Spleen (tissue), 11 donors: ENCODE measurements around the gene STX8. TPM values are rescaled to one million over a fixed set of nuclear protein-coding genes. Genes with fewer than 3 reads are reported as not detected.

Experiments used
- DNase-seq: peaks from one replicate; pipeline ENCODE4 v3.0.0-alpha.2; 2020
- H3K27ac ChIP-seq, 8 donors: fragments of 200-600 bp; sonication (generic) in 7 of 8; 1 replicate in 4 of 8; 2 replicates in 4 of 8; pipeline versions ENCODE4 v1.5.0 to v1.8.0; 2016 to 2021; ENCODE audit warnings: inconsistent platforms in 4 of 8, mild to moderate bottlenecking in 4 of 8, moderate library complexity in 1 of 8
- H3K27me3 ChIP-seq, 7 donors: fragments of 200-600 bp; sonication (generic) in 6 of 7; replicated peaks in 1 of 7; 1 replicate in 4 of 7; 2 replicates in 3 of 7; pipeline versions ENCODE4 v1.5.0 to v1.8.0; 2016 to 2021; ENCODE audit warnings: inconsistent platforms in 3 of 7, mild to moderate bottlenecking in 1 of 7
- H3K36me3 ChIP-seq, 6 donors: fragments of 200-600 bp; sonication (generic) in 5 of 6; 1 replicate in 4 of 6; 2 replicates in 2 of 6; pipeline versions ENCODE4 v1.5.0 to v1.8.0; 2016 to 2021; ENCODE audit warnings: inconsistent platforms in 2 of 6
- H3K4me1 ChIP-seq, 6 donors: fragments of 200-600 bp; sonication (generic) in 5 of 6; 1 replicate in 3 of 6; 2 replicates in 3 of 6; pipeline versions ENCODE4 v1.5.0 to v1.8.0; 2016 to 2021; ENCODE audit warnings: inconsistent platforms in 3 of 6
- H3K4me3 ChIP-seq, 8 donors: fragments of 200-600 bp; sonication (generic) in 7 of 8; 1 replicate in 4 of 8; 2 replicates in 4 of 8; pipeline versions ENCODE4 v1.5.0 to v1.8.0; 2016 to 2021; ENCODE audit warnings: inconsistent platforms in 4 of 8, mild to moderate bottlenecking in 4 of 8, moderate library complexity in 2 of 8
- H3K9me3 ChIP-seq, 8 donors: fragments of 200-600 bp; sonication (generic) in 7 of 8; 1 replicate in 4 of 8; 2 replicates in 4 of 8; pipeline versions ENCODE4 v1.5.0 to v1.8.0; 2016 to 2021; ENCODE audit warnings: inconsistent platforms in 4 of 8
- POLR2A ChIP-seq, 3 donors: fragments of 450-650 bp; IDR thresholded peaks; one replicate each; pipeline ENCODE4 v1.5.1; 2017; ENCODE audit warnings: antibody characterized with exemption in 3 of 3, mild to moderate bottlenecking in 1 of 3
- POLR2AphosphoS5 ChIP-seq, 3 donors: sonication (generic); formaldehyde crosslinking; IDR thresholded peaks; one replicate each; pipeline ENCODE4 v1.5.1; 2017; ENCODE audit warnings: antibody characterized with exemption in 3 of 3
- WGBS, 5 donors: extraction: QIAGEN DNeasy Blood & Tissue Kit in 3 of 5; methylation state at CpG; one replicate each; pipeline versions ENCODE4 v1.1.5 to v1.1.7; 2013 to 2018; 5-methylcytosine and 5-hydroxymethylcytosine counted together
- intact Hi-C: fragments of 100-400 bp; cut with DNase I; formaldehyde crosslinking; loops from one replicate; pipeline ENCODE4 v1.15.0; 2023; ENCODE audit warnings: low total_unique reads
- polyA plus RNA-seq, 3 donors: library from polyadenylated mRNA; stranded (reverse); fragments of 200-250 nt; gene quantifications; one replicate each; pipeline ENCODE4 v1.2.1, GENCODE V29; 2013
- total RNA-seq, 7 donors: library from RNA; depleted of rRNA in 3 of 7; stranded (reverse); fragments of >200 nt in 3 of 7; fragmentation: NEBNext Ultra II Directional in 4 of 7; extraction: Animal tissue kit (Norgen Biotek cat#: 25700) in 4 of 7; gene quantifications; one replicate each; pipeline versions ENCODE4 v1.1.0 to v1.2.1, GENCODE V29; 2016 to 2021
- TF ChIP-seq, protein P1 (sequence below), 11 experiments: fragments of 200-600 bp in 7 of 11; fragments of 450-650 bp in 4 of 11; sonication (generic) in 4 of 11; IDR thresholded peaks in 8 of 11; conservative IDR thresholded peaks in 3 of 11; 1 replicate in 7 of 11; 2 replicates in 4 of 11; pipeline versions ENCODE4 v1.4.0 to v1.8.0; 2016 to 2021; ENCODE audit warnings: antibody characterized with exemption in 11 of 11, inconsistent platforms in 4 of 11, mild to moderate bottlenecking in 1 of 11
- donor health status: healthy with polysubstance abuse.
- donor health status: DM: no; HTN: no; CAD: no; lungs with moderate emphysema.
- donor health status: DM: no; HTN: no; CAD: no.
- donor health status: Bipolar disorder and iron deficiency.
- donor health status: healthy.
- donor health status: DM: no; HTN: no; CAD: no.
- donor health status: DM: yes; HTN: yes; CAD: no.

Gene STX8
- total and polyA plus RNA-seq, 10 donors: 37.3 to 59.8 (median 48.9) TPM

DNA sequence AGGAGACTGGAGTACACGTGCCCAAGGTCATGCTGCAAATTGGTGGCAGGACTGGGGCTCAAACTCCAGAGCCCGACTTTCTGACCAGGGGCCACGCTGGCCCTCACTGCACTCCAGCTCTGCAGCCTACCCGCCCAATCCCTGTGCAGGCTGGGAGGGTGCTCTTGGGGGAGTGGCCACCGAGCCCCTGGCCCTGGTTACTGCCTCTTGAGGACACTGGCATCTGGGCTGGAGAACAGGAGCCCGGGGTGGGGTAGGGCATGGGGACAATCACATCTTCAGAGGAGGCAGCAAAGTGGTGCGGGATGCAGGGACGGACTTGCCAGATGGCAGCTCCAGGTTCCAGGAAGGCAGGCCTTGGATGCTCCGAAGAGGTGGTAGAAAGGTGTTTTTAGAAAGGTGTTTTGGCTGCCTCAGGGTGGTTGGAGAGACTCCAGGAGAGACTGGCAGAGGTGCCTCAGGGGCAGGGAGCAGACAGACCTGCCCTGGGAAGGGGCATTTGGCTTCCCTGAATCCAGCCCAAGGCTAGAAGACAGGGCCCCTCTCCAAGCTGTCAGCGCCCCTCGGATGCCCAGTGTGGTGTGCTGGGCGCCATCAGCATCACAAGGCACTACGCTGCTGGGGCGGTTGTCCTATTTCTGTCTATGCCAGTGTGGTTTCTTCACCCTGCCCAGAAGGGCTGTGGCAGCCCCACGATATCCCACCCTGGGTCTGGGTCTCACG is 333.7 kb downstream of the STX8 start:
- Histone ChIP-seq H3K9me3 (no peaks in the 10 kb centered on the region), H3K4me1 (peaks cover 5 to 29% (median 21%) of the 10 kb centered on the region in 6 donors), H3K4me3 (no peak overlapping the region), H3K27ac (peak overlapping the region in 4 of 8 donors; percentile 77 to 85 (median 80)), H3K36me3 (no peaks in the 10 kb centered on the region), H3K27me3 (peaks cover 0 to 13% (median 0%) of the 10 kb centered on the region in 7 donors)
- no peak for DNase-seq
- intact Hi-C loops: no loop called here
- TF ChIP-seq, protein P1, sequence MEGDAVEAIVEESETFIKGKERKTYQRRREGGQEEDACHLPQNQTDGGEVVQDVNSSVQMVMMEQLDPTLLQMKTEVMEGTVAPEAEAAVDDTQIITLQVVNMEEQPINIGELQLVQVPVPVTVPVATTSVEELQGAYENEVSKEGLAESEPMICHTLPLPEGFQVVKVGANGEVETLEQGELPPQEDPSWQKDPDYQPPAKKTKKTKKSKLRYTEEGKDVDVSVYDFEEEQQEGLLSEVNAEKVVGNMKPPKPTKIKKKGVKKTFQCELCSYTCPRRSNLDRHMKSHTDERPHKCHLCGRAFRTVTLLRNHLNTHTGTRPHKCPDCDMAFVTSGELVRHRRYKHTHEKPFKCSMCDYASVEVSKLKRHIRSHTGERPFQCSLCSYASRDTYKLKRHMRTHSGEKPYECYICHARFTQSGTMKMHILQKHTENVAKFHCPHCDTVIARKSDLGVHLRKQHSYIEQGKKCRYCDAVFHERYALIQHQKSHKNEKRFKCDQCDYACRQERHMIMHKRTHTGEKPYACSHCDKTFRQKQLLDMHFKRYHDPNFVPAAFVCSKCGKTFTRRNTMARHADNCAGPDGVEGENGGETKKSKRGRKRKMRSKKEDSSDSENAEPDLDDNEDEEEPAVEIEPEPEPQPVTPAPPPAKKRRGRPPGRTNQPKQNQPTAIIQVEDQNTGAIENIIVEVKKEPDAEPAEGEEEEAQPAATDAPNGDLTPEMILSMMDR (IDR thresholded peaks at IDR 0.05 in 8 of 11, conservative IDR thresholded peaks at IDR 0.05 in 3 of 11): no peak
- WGBS, 5 donors: 86 to 97% (median 89%) methylated on average over 10 to 16 of the region's 16 CpGs

- TF ChIP-seq POLR2A (IDR thresholded peaks at IDR 0.05) (no peak), POLR2AphosphoS5 (IDR thresholded peaks at IDR 0.05) (no peak)
- TF ChIP-seq, protein P1 (IDR thresholded peaks at IDR 0.05 in 8 of 11, conservative IDR thresholded peaks at IDR 0.05 in 3 of 11): no peak
- intact Hi-C loops: no loop called here
- Histone ChIP-seq H3K27ac (peak overlapping the region in 7 of 8 donors; percentile 77 to 85 (median 78)), H3K36me3 (no peaks in the 10 kb centered on the region), H3K9me3 (no peaks in the 10 kb centered on the region), H3K4me1 (peaks cover 5 to 29% (median 21%) of the 10 kb centered on the region in 6 donors), H3K4me3 (no peak overlapping the region), H3K27me3 (peaks cover 0 to 14% (median 0%) of the 10 kb centered on the region in 7 donors)
- 40 to 62% (median 43%) methylated on average over 5 to 10 of the region's 10 CpGs for WGBS, 5 donors
- DNase-seq: no peak
These were observed 334.3 kb downstream of the STX8 start for GRCh38 chr17:9241371-9241712.

DNA sequence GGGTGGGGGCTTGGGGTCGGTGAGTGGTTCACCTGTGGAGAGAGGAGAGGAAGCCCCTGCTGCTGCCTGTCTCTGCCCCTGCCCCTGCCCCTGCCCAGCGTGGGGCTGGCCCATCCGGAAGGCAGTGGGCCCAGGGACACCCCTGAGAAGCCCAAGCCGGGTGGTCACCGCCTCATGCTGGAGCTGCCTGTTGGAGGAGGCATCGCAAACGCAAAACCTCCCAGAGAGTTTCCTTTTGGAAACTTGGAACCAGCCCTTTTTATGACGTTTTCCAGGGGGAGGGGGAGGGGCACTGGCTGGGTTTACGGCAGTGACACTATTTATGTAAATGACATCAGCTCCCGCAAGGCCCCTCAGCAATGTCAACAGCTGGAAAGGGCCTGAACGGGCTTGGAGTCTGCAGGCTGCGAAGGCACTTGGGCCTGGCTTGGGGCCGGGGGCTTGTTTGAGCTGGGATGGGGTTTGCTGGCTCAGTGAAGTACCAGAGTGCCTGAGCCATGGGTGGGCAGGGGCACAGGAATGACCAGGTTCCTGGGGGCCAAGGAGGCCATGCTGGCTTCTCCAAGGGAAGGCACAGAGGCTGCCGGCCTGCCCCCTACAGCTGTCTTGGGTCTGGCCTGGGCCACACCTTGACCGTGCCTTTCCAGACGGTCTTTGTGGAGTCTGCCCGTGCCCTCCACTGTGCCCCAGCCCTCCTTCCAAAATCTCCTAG is 334.8 kb downstream of the STX8 start:
- H3K4me3 ChIP-seq: peak overlapping the region in 7 of 8 donors; percentile 42 to 75 (median 47)
- H3K9me3 ChIP-seq: no peaks in the 10 kb centered on the region
- DNase-seq: no peak
- no peak for TF ChIP-seq POLR2A (IDR thresholded peaks at IDR 0.05)
- TF ChIP-seq POLR2AphosphoS5 (IDR thresholded peaks at IDR 0.05): peak in 1 of 3 donors; percentile 5
- intact Hi-C loops: no loop called here
- peaks cover 5 to 29% (median 21%) of the 10 kb centered on the region in 6 donors for H3K4me1 ChIP-seq
- peak overlapping the region; percentile 42 to 85 (median 78) for H3K27ac ChIP-seq
- WGBS, 5 donors: 55 to 78% (median 65%) methylated on average over 9 to 17 of the region's 17 CpGs
- H3K36me3 ChIP-seq: no peaks in the 10 kb centered on the region
- peaks cover 0 to 20% (median 0%) of the 10 kb centered on the region in 7 donors for H3K27me3 ChIP-seq

- DNase-seq: peak; percentile 90
- Histone ChIP-seq H3K27ac (peak overlapping the region; percentile 42 to 85 (median 78)), H3K4me1 (peaks cover 5 to 29% (median 21%) of the 10 kb centered on the region in 6 donors), H3K27me3 (peaks cover 0 to 20% (median 0%) of the 10 kb centered on the region in 7 donors), H3K36me3 (no peaks in the 10 kb centered on the region), H3K9me3 (no peaks in the 10 kb centered on the region), H3K4me3 (peak overlapping the region; percentile 25 to 75 (median 46))
- intact Hi-C loops: no loop called here
- 1 to 5% (median 2%) methylated on average over 24 to 82 of the region's 84 CpGs for WGBS, 5 donors
- TF ChIP-seq POLR2A (IDR thresholded peaks at IDR 0.05) (no peak), POLR2AphosphoS5 (IDR thresholded peaks at IDR 0.05) (peak; percentile 41 to 74 (median 74))
- TF ChIP-seq, protein P1 (IDR thresholded peaks at IDR 0.05 in 8 of 11, conservative IDR thresholded peaks at IDR 0.05 in 3 of 11): no peak
These were observed 335.6 kb downstream of the STX8 start for GRCh38 chr17:9239793-9240658.
